Occipital lobe (tissue), 2 donors: ENCODE results near the gene SNAP47. TPM values are rescaled to one million over a fixed set of nuclear protein-coding genes. Genes with fewer than 3 reads are reported as not detected.

Source experiments
- DNase-seq: peaks from one replicate; lab custom pipeline; 2025; lab: John Stamatoyannopoulos, UW
- total RNA-seq: library from RNA; depleted of rRNA; stranded (reverse); fragments of >200 nt; gene quantifications from one replicate; pipeline ENCODE4 v1.2.3, GENCODE V29; 2014

Gene SNAP47
- total RNA-seq, 1 donor from 2014 or later = 59.3 TPM

- no peak for DNase-seq
These were observed 32.3 kb downstream of the SNAP47 start for GRCh38 chr1:227767401-227768124.

DNA sequence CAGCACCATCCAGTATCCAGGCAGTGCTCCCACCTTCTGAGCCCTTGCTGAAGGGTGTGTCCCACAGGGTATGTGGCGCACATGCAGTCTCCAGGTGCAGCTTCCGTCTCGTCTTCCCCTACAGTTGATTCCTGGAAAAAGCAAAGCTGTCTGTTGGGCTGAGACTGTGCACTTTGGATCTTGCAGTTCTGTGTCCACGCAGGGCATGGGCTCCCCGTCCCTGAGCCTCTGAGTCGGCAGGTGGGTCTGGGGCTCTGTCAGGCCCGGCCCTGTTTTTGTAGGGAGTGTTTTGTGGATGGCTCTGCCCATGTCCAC is 32.8 kb downstream of the SNAP47 start:
- DNase-seq = no peak

- no peak for DNase-seq
These were observed 33.4 kb downstream of the SNAP47 start for GRCh38 chr1:227768640-227769039.

DNA sequence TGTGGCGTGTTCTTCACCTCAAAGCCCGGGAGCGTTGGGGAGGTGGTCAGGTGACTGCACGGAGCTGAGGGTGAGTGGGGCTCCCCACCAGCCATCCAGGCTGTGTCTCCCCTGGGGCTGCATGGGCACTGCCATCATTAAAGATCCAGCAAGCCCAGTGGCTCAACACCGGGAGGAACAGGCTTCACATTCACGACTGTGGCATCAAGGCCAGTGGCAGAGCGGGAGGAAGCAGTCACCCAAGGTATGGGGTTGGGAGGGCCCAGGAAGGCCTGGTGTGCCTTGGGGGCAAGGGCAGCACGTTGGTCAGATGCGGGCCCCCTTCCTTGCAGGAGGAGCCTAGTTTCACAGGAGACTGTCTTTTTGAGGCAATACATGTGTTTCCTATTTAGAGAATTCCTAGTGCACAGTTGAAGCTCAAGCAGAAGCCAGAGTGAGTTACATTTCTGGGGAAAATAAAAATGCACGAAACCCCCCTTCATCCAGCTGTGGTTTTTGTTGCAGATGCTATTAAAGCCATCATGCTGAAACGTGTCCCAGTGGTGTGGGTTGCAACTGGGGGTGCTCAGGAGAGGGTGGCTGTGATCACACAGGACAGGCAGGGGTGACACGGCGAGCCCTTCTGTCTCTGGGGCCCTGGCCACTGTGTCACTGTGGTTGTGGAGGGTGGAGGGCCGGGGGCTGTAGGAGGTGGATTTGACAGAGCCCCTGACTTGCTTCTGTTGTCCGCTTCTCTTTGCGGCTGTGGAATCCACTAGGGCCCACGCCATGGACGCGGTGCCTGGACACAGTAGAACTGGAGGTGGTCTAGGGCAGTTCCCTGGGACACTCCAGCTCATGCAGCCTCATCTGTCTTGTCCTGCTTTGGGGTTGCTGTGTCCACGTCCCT is 34.1 kb downstream of the SNAP47 start:
- no peak for DNase-seq

- no peak for DNase-seq
These were observed 34.8 kb downstream of the SNAP47 start for GRCh38 chr1:227769936-227770494.

DNA sequence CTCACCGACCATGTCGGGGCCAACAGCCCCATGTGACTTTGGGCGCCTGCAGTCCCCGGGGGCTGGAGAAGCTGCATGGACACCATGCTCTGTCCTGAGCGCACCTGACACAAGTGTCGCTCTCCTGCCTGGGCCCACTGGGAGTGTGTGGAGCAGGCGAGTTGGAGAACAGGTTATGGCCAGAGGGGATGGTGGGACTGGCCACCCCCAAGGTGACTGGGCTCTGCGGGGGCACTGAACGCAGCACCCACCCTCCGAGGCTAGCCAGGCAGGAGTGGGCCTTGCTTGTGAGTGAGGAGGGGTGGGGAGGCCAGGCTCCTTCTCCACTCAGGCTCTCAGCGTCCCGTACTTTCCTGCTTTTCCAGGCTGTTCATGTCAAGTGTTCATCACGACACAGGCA is 35.6 kb downstream of the SNAP47 start:
- DNase-seq = no peak

- DNase-seq = no peak
These were observed 36.1 kb downstream of the SNAP47 start for GRCh38 chr1:227771326-227771725.

DNA sequence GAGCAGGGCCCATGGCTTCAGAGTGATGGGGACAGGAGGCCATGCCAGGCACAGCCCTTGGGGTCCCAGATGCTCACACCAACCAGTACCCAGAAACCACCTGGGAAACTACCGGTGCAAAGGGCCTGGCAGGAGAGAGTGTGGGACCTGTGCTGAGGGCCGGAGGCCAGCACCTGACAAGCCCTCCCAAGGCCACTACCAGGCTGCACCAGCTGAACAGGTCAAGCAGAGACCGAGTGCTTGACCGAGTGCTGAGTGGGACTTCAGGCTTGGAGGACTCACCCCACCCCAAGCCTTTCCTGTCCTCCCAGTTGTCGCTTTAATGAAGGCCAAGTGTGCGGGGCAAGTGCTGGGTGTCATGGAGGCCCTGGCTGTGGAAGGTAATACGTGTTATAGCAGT is 36.5 kb downstream of the SNAP47 start:
- no peak for DNase-seq

GRCh38 chr1:227773558-227773957 is 38.3 kb downstream of the SNAP47 start:
- DNase-seq = no peak

- DNase-seq = no peak
These were observed 39.0 kb downstream of the SNAP47 start for GRCh38 chr1:227774051-227774731.

DNA sequence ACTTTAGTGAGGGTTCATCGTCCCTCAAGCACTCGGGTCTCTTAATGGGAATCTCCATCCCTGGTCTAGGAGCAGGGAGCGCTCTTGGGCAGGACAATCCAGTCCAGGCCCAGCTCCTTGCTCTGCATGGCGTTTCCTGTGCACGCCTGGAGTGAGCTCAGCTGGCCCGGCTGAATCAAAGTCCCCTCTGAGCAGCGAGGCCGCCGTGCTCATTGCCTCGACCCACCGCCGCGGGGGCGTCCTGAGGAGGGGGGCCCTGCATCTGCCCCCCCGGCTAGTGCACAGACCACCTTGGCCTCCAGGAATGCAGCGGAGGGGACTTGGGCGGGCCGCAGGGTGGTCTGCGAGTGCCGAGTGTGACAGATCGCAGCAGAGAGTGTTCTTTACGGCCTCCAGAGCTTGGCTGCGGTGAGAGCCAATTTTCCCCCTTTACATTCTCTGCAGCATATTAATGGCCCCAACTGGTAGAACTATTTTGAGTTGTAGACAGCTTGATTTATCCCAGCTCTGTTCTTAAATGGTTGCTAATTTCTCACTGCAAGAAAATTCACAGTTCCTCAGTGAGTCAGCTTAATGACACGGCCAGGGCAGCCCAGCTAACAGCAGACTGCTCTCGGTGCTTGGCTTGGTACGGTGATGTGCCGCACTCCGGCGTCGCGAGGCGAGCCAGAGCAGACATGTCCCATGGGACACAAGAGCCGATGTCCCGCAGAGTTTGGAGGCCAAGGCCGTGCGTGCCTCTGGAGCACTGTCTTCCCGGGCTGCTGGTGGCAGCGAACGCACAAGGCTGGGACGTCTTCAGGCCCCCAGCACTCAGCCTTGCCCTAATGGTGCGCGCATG is 39.8 kb downstream of the SNAP47 start:
- DNase-seq = no peak

- DNase-seq = no peak
These were observed 40.6 kb downstream of the SNAP47 start for GRCh38 chr1:227775841-227776240.

GRCh38 chr1:227776331-227776771 is 41.1 kb downstream of the SNAP47 start:
- DNase-seq = no peak

DNA sequence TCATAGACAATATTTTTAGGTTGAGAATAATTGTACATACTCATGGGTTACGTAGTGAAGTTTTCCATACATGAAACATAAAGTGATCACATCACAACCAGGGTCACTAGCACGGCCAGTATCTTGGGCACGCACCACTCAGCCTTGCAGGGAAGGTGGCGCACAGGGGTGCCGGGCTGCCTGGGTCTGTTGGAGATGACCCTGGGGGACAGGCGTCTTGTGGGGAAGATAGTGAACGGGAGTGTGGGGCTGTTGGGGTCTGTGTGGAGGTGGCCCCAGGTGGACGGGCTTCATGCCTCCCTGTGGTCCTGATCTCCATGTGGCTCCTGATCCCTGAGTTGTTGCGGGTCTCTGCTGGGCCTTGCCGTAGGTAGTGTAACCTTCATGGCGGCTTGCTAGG is 41.9 kb downstream of the SNAP47 start:
- no peak for DNase-seq

- no peak for DNase-seq
These were observed 42.4 kb downstream of the SNAP47 start for GRCh38 chr1:227777646-227778045.

DNA sequence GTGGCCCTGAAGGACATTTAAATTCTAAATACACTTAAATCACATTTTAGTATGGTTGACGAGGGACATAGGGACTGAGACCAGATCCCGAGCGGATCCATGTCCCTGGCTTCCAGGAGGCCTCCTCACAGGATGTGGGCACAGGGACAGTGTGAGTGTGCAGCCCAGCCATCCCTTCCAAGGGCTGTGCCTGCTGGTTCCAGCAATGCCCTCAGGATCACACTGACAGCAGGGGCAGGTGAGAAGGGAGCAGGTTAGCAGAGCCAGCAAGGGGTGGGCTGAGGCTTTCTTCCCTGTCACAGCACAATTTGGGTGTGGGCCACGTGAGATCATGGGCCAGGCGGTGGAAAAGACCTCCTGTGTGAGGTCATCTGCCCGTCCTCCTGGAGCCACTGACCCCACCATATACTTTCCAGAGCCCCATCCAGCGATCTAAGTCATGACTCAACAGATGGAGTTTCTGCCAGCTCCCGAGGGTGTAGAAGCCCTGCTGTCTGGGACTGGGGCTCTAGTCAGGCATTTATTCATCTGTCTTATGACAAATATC is 43.2 kb downstream of the SNAP47 start:
- DNase-seq = no peak

DNA sequence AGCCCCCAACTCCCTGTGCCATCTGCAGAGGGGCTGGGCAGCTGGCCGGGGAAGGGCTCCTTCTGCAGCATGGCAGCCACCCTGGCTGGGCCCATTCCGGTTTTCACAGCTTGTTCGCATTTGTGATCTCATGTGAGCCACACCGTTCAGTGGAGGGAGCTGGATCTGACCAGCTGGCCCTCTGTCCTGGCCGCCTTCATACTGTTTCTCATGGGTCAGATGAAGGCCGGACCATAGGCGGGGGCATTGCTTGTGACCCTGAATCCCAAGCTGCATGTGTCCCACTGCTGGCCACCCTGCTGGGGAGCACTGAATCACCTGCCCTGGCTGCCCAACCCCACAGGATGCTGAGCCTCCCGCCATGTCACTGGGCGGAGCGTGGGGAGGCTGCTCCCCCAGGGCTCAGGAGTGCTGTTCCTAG is 43.8 kb downstream of the SNAP47 start:
- DNase-seq = no peak

DNA sequence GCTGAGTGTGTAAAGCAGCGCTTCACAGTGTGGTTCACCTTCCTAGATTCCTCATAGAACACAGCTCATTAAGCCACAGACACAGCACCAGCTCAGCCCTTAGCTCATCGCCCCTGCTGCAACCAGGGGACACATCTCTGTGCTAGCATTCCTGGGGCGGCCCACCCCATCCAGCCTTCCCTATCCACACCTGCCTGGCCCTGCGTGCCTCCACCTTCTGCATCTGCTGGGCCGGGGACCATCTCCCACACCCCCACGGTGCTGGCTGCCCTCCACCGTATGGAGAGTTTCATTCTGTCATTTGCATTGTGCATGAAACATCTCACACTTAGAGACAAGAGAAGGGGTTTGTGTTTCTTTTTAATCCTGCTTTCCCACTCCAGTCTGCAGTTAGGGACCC is 44.5 kb downstream of the SNAP47 start:
- DNase-seq = no peak

- no peak for DNase-seq
These were observed 45.1 kb downstream of the SNAP47 start for GRCh38 chr1:227780101-227781044.
